SK-N-MC (cell line): Measurements from ENCODE around the gene PRICKLE2.

Experiments used
- EZH2 ChIP-seq: fragments of 200-600 bp; sonication (generic); IDR thresholded peaks from one replicate; pipeline ENCODE4 v1.6.1; 2017; ENCODE audit warnings: antibody characterized with exemption
- POLR2AphosphoS5 ChIP-seq: IDR thresholded peaks from 2 replicates; pipeline ENCODE4 v1.6.1; 2012; ENCODE audit warnings: mild to moderate bottlenecking, low read depth, low read length, borderline replicate concordance

- TF ChIP-seq EZH2 (no peak), POLR2AphosphoS5 (no peak)
Observed at GRCh38 chr3:64164349-64164748, 60.9 kb downstream of the PRICKLE2 start.
